KOPT-K1 (cell line): ENCODE data around the gene FBXO3.
"Not testable (repeated sequence)": the region's sequence is repeated elsewhere in the genome, so short reads cannot be mapped to it uniquely, and the experiment has no call there.

ENCODE experiments used
- H3K27ac ChIP-seq: fragments of 200-600 bp; sonication (generic); 2 replicates; pipeline ENCODE4 v1.5.1; 2016; ENCODE audit warnings: antibody characterized with exemption, mild to moderate bottlenecking, low read depth, low read length; ENCODE audit not compliant: poor library complexity, severe bottlenecking
- H3K36me3 ChIP-seq: fragments of 200-600 bp; sonication (generic); 2 replicates; pipeline ENCODE4 v1.5.1; 2017; ENCODE audit warnings: antibody characterized with exemption, mild to moderate bottlenecking, low read length, moderate library complexity; ENCODE audit not compliant: insufficient read depth
- H3K9me3 ChIP-seq: fragments of 200-600 bp; sonication (generic); 2 replicates; pipeline ENCODE4 v1.5.1; 2017; ENCODE audit warnings: antibody characterized with exemption, low read length, mild to moderate bottlenecking; ENCODE audit not compliant: insufficient read depth, poor library complexity, severe bottlenecking

FBXO3 gene

GRCh38 chr11:33743291-33743690 is 31.0 kb downstream of the FBXO3 start:
- no peaks in the 10 kb centered on the region for H3K9me3 ChIP-seq
- H3K36me3 ChIP-seq, result peaks cover 23% of the 10 kb centered on the region
- H3K27ac ChIP-seq, result no peak overlapping the region

GRCh38 chr11:33742249-33742851 is 32.0 kb downstream of the FBXO3 start:
- Histone ChIP-seq H3K9me3 (no peaks in the 10 kb centered on the region), H3K36me3 (peaks cover 23% of the 10 kb centered on the region), H3K27ac (no peak overlapping the region)

- Histone ChIP-seq H3K27ac (no peak overlapping the region), H3K36me3 (peaks cover 19% of the 10 kb centered on the region), H3K9me3 (no peaks in the 10 kb centered on the region)
These were observed 32.5 kb downstream of the FBXO3 start for GRCh38 chr11:33741806-33742205.

GRCh38 chr11:33737362-33737821 is 36.9 kb downstream of the FBXO3 start:
- Histone ChIP-seq H3K27ac (no peak overlapping the region), H3K9me3 (no peaks in the 10 kb centered on the region), H3K36me3 (no peaks in the 10 kb centered on the region)

- Histone ChIP-seq H3K9me3 (no peaks in the 10 kb centered on the region), H3K36me3 (no peaks in the 10 kb centered on the region), H3K27ac (peak within 1 kb of the TSS; percentile 52)
These were observed 38.0 kb downstream of the FBXO3 start, which contains the start of gene CD59 for GRCh38 chr11:33736148-33736812. Gene CD59, minus strand, starts transcription at chr11:33736423. Its CDS starts 13,978 bp downstream, at chr11:33722445.

- Histone ChIP-seq H3K36me3 (no peaks in the 10 kb centered on the region), H3K9me3 (no peaks in the 10 kb centered on the region), H3K27ac (peak overlapping the region; percentile 52)
These were observed 38.8 kb downstream of the FBXO3 start for GRCh38 chr11:33735271-33736147.

GRCh38 chr11:33734441-33735270 is 39.7 kb downstream of the FBXO3 start:
- Histone ChIP-seq H3K36me3 (no peaks in the 10 kb centered on the region), H3K27ac (peak overlapping the region; percentile 52), H3K9me3 (no peaks in the 10 kb centered on the region)

GRCh38 chr11:33733980-33734379 is 40.3 kb downstream of the FBXO3 start:
- no peaks in the 10 kb centered on the region for H3K36me3 ChIP-seq
- no peak overlapping the region for H3K27ac ChIP-seq

GRCh38 chr11:33731723-33732531 is 42.4 kb downstream of the FBXO3 start:
- Histone ChIP-seq H3K27ac (no peak overlapping the region), H3K36me3 (no peaks in the 10 kb centered on the region), H3K9me3 (no peaks in the 10 kb centered on the region)

More at GRCh38 chr11:33733980-33734379, 40.3 kb downstream of the FBXO3 start:
- no peaks in the 10 kb centered on the region for H3K9me3 ChIP-seq

GRCh38 chr11:33730716-33731115 is 43.6 kb downstream of the FBXO3 start:
- H3K36me3 ChIP-seq, result no peaks in the 10 kb centered on the region
- H3K27ac ChIP-seq, result no peak overlapping the region
- no peaks in the 10 kb centered on the region for H3K9me3 ChIP-seq

GRCh38 chr11:33729072-33729664 is 45.2 kb downstream of the FBXO3 start:
- H3K36me3 ChIP-seq, H3K27ac ChIP-seq, H3K9me3 ChIP-seq: not testable (repeated sequence)

- H3K27ac ChIP-seq, result not testable (repeated sequence)
These were observed 46.8 kb downstream of the FBXO3 start for GRCh38 chr11:33727539-33727938.

GRCh38 chr11:33725496-33725895 is 48.8 kb downstream of the FBXO3 start:
- H3K36me3 ChIP-seq, result no peaks in the 10 kb centered on the region
- H3K9me3 ChIP-seq, result no peaks in the 10 kb centered on the region
- no peak overlapping the region for H3K27ac ChIP-seq

More at GRCh38 chr11:33727539-33727938, 46.8 kb downstream of the FBXO3 start:
- not testable (repeated sequence) for H3K36me3 ChIP-seq, H3K9me3 ChIP-seq
